Neutrophil (primary cell): ENCODE measurements around the gene PRKN.

Experiments used
- H3K27ac ChIP-seq: fragments of 200-600 bp; sonication (generic); 2 replicates; pipeline ENCODE4 v1.5.1; 2016; ENCODE audit warnings: mild to moderate bottlenecking, moderate library complexity
- H3K27me3 ChIP-seq: fragments of 200-600 bp; sonication (generic); 2 replicates; pipeline ENCODE4 v1.6.0; 2016; ENCODE audit warnings: mild to moderate bottlenecking
- H3K36me3 ChIP-seq: fragments of 200-600 bp; sonication (generic); 2 replicates; pipeline ENCODE4 v1.5.1; 2017
- H3K4me1 ChIP-seq, 2 experiments: fragments of 200-600 bp in 1 of 2; sonication (generic) in 1 of 2; 1 replicate in 1 of 2; 2 replicates in 1 of 2; pipeline versions ENCODE4 v1.5.1 to v1.6.1; 2013 to 2016; ENCODE audit warnings: low read depth in 1 of 2, low read length in 1 of 2, mild to moderate bottlenecking in 1 of 2, moderate library complexity in 1 of 2; ENCODE audit not compliant: control insufficient read depth in 1 of 2, insufficient read depth in 1 of 2
- H3K4me3 ChIP-seq, 2 experiments: fragments of 200-600 bp in 1 of 2; sonication (generic) in 1 of 2; 1 replicate in 1 of 2; 2 replicates in 1 of 2; pipeline ENCODE4 v1.5.1; 2013 to 2016; ENCODE audit warnings: low read depth in 1 of 2, low read length in 1 of 2, mild to moderate bottlenecking in 1 of 2, moderate library complexity in 1 of 2
- H3K9me3 ChIP-seq: fragments of 200-600 bp; sonication (generic); 2 replicates; pipeline ENCODE4 v1.5.1; 2016
- CTCF ChIP-seq: fragments of 200-600 bp; sonication (generic); IDR thresholded peaks from 2 replicates; pipeline ENCODE4 v1.5.1; 2016; ENCODE audit warnings: antibody characterized with exemption

The PRKN gene

GRCh38 chr6:162251257-162251656, 476.3 kb downstream of the PRKN start:
- Histone ChIP-seq H3K9me3 (no peaks in the 10 kb centered on the region), H3K4me3 (no peak overlapping the region), H3K27me3 (no peaks in the 10 kb centered on the region), H3K4me1 (no peaks in the 10 kb centered on the region), H3K36me3 (no peaks in the 10 kb centered on the region), H3K27ac (no peak overlapping the region)
- TF ChIP-seq CTCF = no peak

- TF ChIP-seq CTCF = no peak
- H3K27me3 ChIP-seq = no peaks in the 10 kb centered on the region
- H3K9me3 ChIP-seq = no peaks in the 10 kb centered on the region
- H3K36me3 ChIP-seq = no peaks in the 10 kb centered on the region
- no peak overlapping the region for H3K27ac ChIP-seq
- H3K4me3 ChIP-seq = no peak overlapping the region
- no peaks in the 10 kb centered on the region for H3K4me1 ChIP-seq
Observed at GRCh38 chr6:162249907-162250642, 477.5 kb downstream of the PRKN start.

- TF ChIP-seq CTCF = no peak
- H3K4me1 ChIP-seq = no peaks in the 10 kb centered on the region
Observed at GRCh38 chr6:162245830-162246420, 481.6 kb downstream of the PRKN start.

GRCh38 chr6:162244031-162244430, 483.5 kb downstream of the PRKN start:
- Histone ChIP-seq H3K36me3 (no peaks in the 10 kb centered on the region), H3K9me3 (no peaks in the 10 kb centered on the region), H3K4me3 (no peak overlapping the region), H3K27ac (no peak overlapping the region), H3K4me1 (no peaks in the 10 kb centered on the region), H3K27me3 (no peaks in the 10 kb centered on the region)
- TF ChIP-seq CTCF = no peak

More at GRCh38 chr6:162245830-162246420, 481.6 kb downstream of the PRKN start:
- Histone ChIP-seq H3K36me3 (no peaks in the 10 kb centered on the region), H3K27ac (no peak overlapping the region), H3K27me3 (no peaks in the 10 kb centered on the region), H3K9me3 (no peaks in the 10 kb centered on the region), H3K4me3 (no peak overlapping the region)

GRCh38 chr6:162242915-162243314, 484.7 kb downstream of the PRKN start:
- Histone ChIP-seq H3K4me3 (no peak overlapping the region), H3K9me3 (no peaks in the 10 kb centered on the region), H3K27me3 (no peaks in the 10 kb centered on the region), H3K27ac (no peak overlapping the region), H3K36me3 (no peaks in the 10 kb centered on the region), H3K4me1 (no peaks in the 10 kb centered on the region)
- no peak for TF ChIP-seq CTCF
